Skin of body (tissue), 2 donors: ENCODE measurements around the gene PRSS50. TPM values are rescaled to one million over a fixed set of nuclear protein-coding genes. Genes with fewer than 3 reads are reported as not detected.
"Not testable (repeated sequence)": the region's sequence is repeated elsewhere in the genome, so short reads cannot be mapped to it uniquely, and the experiment has no call there.

ENCODE experiments used
- DNase-seq: peaks from one replicate; lab custom pipeline; 2025; lab: John Stamatoyannopoulos, UW
- total RNA-seq: library from RNA; depleted of rRNA; stranded (reverse); fragments of >200 nt; gene quantifications from one replicate; pipeline ENCODE4 v1.2.3, GENCODE V29; 2014

PRSS50 gene, protein sequence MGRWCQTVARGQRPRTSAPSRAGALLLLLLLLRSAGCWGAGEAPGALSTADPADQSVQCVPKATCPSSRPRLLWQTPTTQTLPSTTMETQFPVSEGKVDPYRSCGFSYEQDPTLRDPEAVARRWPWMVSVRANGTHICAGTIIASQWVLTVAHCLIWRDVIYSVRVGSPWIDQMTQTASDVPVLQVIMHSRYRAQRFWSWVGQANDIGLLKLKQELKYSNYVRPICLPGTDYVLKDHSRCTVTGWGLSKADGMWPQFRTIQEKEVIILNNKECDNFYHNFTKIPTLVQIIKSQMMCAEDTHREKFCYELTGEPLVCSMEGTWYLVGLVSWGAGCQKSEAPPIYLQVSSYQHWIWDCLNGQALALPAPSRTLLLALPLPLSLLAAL
- total RNA-seq, result 0.89 TPM

DNA sequence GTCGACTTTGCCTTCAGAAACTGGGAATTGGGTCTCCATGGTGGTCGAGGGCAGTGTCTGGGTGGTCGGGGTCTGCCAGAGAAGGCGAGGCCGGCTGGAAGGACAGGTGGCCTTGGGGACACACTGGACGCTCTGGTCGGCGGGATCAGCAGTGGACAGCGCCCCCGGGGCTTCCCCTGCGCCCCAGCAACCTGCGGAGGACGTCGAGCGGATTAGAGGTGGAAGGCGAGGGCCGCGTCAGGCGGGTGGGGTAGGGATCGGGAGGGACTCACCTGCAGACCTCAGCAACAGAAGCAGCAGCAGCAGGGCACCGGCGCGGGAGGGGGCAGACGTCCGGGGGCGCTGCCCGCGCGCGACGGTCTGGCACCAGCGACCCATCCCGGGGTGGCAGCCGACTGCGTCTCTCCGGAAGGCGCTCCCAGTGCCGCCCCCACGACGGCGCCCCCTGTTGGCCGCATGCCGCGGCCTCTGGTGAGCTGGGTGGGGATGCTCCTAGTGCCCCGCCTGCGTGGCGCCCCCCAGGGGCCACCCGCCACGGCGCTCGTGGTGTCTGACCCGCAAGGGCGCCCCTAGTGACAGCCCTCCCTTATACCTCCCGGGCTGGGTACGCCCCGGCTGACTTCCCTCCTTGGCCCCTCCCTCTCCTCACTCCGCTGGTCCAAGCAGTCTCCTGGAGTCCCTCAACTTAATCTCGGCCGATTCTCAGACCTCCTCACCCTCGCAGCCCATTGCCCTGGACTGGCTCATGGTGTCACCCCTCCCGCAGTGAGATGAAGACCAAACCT lies at the start of gene PRSS50:
TSS of gene PRSS50 (minus strand) at position 423 of the 785 bp plus-strand sequence. CDS start at position 378, 45 bp downstream.
- DNase-seq, result no peak

GRCh38 chr3:46764206-46764605 lies 46.5 kb upstream of the PRSS50 start:
- no peak for DNase-seq

DNA sequence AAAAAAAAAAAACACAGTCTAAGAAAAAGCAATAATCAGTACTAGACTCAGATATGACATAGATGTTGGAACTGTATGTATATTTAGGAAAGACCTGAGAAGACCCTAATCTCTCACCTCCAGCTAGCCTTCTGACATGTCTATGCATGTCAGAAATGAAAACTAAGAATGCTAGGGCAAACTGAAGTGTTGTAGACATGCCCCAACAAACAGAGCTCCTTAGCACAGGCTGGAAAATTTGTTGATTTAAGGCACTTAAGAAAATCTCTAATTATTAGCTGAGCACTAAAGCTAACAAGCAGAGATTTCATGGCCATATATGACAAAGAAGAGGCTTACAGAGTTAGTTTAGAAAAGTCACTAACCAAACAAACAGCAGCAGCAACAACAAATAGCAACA lies 45.5 kb upstream of the PRSS50 start:
- no peak for DNase-seq

- DNase-seq, result no peak
Observed at GRCh38 chr3:46759239-46760167, 41.8 kb upstream of the PRSS50 start.

GRCh38 chr3:46756642-46757041 lies 39.0 kb upstream of the PRSS50 start:
- DNase-seq, result no peak

DNA sequence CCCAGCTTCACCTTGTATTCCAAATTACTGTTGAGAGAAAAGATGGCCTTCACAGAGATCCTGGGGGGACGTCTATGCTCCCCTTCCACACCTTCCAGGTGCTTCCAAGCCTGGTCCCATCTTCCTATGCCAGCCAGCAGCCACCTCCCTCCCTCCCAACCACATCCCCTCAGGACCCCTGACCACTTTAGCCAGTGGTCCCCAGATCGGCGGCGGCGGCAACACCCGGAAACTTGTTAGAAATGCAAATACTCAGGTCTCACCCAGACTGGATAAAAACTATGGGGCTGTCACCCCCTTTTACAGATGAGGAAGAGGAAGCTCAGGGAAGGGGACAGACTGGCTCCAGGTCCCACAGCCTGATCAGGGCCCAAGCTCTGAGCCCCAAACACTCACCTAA lies 38.0 kb upstream of the PRSS50 start:
- DNase-seq, result no peak

- DNase-seq, result not testable (repeated sequence)
Observed at GRCh38 chr3:46753127-46753526, 35.5 kb upstream of the PRSS50 start.

GRCh38 chr3:46750555-46751038 lies 32.9 kb upstream of the PRSS50 start:
- no peak for DNase-seq

DNA sequence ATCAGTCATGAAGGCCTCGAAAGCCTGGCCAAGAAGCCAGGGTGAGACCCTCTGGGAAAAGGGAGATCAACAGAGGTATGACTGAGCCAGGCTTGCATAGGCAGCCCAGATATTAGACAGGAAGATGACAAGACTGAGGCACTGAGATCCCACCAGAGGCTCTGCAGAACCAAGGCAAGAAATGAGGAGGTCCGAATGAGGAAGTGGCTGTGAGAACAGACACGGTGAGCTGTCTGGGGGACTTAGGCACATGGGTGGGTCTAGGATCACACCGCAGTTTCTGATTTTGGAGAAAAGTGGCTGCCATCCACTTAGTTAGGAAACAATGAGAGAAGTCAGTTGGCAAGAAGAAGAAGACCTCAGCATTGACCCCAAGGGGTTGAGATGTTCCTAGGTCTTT lies 31.5 kb upstream of the PRSS50 start:
- peak; percentile 0 for DNase-seq

- DNase-seq, result no peak
Observed at GRCh38 chr3:46748170-46748569, 30.5 kb upstream of the PRSS50 start.

GRCh38 chr3:46746711-46747110 lies 29.0 kb upstream of the PRSS50 start:
- no peak for DNase-seq

- no peak for DNase-seq
Observed at GRCh38 chr3:46742992-46743585, 25.4 kb upstream of the PRSS50 start.

DNA sequence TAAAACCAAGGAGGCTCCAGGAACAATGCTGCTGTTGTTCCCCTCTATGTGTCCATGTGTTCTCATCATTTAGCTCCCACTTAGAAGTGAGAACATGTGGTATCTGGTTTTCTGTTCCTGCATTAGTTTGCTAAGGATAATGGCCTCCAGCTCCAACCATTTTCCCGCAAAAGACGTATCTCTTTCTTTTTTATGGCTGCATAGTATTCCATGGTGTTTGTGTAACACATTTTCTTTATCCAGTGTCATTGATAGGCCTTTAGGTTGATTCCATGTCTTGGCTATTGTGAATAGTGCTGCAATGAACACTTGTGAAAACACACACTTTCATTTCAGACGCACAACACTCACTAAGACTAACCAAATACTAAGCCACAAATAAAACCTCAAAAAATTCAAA lies 21.9 kb upstream of the PRSS50 start:
- not testable (repeated sequence) for DNase-seq

- no peak for DNase-seq
Observed at GRCh38 chr3:46737329-46737731, 19.7 kb upstream of the PRSS50 start.

GRCh38 chr3:46736006-46736872 lies 18.6 kb upstream of the PRSS50 start:
- no peak for DNase-seq

- DNase-seq, result no peak
Observed at GRCh38 chr3:46734773-46735172, 17.1 kb upstream of the PRSS50 start.

DNA sequence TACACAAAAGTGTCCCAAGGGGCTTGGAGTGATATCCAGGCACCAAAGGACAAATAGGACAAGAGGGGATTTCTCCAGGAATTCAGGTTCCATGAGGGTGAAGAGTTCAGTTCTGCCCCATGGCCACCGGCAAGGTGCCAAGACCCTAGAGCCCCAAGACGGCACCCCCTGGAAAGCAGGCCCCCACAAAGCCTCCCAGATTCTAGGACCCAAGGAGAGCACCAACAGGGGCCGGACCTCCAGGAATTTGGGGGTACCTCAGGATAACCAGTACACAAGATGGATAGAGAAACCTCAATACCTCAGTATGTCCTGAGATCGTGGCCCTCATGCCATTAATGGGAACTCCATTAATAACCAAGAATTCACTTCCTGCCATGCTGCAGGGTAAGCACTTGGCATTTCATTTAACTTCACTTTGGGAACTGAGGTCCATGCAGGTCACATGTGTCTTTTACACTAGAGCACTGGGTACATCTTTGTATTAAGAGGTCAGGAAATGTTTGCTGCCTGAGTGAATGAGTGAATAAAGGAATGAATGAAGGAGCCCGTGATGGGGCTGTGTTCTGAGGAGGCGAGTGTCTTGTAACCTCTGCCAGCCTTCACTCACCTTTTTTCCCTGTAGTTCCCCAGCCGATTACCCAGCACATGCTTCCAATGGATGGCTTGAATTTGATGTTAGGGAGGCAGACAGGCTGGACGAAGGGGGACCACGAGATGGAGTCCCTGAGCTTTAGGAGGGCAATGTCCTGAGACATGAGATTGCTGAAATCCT lies 15.5 kb upstream of the PRSS50 start:
- no peak for DNase-seq

- DNase-seq, result no peak
Observed at GRCh38 chr3:46731795-46732194, 14.1 kb upstream of the PRSS50 start.

- DNase-seq, result no peak
Observed at GRCh38 chr3:46730819-46731218, 13.2 kb upstream of the PRSS50 start.
